Right renal cortex interstitium (tissue), 3 donors: ENCODE results near the gene ATOH8. TPM values are rescaled to one million over a fixed set of nuclear protein-coding genes. Genes with fewer than 3 reads are reported as not detected.

Source experiments
- DNase-seq, 3 donors: peaks; one replicate each; pipeline ENCODE4 v3.0.0-alpha.2; 2013; ENCODE audit warnings: low read depth in 3 of 3, low spot score in 2 of 3
- polyA plus RNA-seq, 3 donors: library from polyadenylated mRNA; unstranded; fragments of 120-200 nt; gene quantifications; one replicate each; pipeline ENCODE4 v1.2.1, GENCODE V29; 2013; ENCODE audit not compliant: insufficient read length in 3 of 3

The ATOH8 gene
- polyA plus RNA-seq, 3 donors: 11.0 to 12.9 (median 11.2) TPM

DNA sequence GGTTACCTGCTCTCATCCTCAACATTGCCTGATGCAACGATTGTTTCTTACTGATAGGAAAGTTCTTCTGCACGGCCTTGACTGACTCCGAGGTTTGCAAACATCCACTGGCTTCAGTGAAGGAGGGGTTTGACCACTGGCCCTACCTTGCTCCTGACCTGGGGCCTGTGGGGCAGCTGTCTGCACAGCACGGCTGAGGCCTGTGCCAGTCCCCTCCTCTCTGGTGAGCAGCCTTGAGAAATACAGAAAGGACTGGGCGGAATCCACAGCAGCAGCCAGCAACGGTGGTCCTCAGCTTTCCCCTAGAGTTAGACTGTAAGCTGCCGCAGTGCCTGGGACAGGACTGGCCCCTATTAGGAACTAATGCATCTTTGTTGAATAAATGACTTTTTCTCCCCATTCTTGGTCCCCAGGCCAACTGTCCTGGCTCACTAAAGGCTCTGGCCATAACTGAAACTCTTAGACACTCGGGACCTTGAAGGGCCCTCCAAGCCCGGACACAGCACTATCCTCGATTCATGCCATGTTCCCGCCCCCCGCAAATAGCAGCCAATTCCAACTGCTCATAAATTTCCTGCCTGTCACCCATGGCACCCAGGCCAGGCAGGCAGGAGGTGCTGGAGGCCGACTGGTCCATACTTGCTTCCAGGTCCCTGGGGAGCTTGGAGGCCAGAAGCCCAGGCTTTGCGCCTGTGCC lies 26.7 kb downstream of the ATOH8 start:
- DNase-seq: no peak

DNA sequence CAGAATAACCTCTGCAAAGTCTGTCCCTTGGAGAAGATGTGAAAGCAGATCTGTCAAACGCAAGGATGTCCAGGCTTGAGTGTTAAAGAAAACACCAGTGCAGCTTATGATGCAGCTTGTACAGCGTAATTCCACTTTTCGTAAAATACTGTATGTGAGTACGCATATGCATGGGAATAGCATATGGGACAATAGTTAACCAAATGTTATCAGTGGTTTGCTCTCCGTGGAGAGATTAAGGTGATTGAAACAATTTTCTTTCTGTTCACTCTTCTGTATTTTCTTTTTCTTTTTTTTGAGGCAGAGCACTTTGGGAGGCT lies 27.2 kb downstream of the ATOH8 start:
- DNase-seq: no peak

DNA sequence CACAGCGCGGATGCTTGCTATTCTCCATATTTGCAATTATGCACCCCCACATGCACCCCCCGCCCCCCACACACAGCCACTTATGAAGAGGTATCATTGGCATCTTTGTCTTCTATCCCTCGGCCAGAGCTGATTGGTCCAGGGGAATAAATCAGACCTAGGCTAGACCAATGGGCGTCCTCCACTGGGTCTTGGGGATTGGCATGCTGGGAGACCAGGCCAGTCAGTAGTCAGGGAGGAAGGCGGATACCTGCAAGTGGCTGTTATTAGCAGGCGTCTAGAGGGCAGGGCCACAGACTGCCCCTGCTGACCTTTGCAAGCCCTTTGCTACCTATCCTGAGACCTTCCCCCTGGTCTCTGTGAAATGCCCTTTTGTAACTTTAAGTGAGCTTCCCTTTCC lies 30.0 kb downstream of the ATOH8 start:
- no peak for DNase-seq

DNA sequence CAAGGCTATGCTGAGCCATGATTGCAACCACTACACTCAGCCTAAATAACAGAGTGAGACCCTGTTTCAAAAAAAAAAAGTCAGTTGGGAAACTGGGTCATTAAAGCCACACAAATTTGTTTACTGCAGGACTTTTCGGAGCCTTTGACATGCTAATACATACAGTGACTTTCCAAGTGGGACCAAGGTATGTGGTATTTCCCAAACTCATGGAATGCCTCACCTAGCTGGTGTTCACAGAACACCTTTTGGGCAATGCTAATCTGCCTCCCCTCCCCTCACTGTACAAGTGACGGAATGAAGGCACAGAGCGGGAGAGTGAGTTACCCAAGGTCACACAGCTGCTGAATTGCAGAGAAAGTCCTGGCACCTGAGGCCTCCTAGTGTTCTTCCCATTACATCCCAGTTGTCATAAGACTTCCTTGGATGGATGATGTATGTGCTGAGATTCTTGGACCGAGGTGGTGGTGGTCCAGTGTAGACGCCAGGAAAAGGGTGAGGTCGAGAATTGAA lies 30.7 kb downstream of the ATOH8 start:
- DNase-seq: no peak

DNA sequence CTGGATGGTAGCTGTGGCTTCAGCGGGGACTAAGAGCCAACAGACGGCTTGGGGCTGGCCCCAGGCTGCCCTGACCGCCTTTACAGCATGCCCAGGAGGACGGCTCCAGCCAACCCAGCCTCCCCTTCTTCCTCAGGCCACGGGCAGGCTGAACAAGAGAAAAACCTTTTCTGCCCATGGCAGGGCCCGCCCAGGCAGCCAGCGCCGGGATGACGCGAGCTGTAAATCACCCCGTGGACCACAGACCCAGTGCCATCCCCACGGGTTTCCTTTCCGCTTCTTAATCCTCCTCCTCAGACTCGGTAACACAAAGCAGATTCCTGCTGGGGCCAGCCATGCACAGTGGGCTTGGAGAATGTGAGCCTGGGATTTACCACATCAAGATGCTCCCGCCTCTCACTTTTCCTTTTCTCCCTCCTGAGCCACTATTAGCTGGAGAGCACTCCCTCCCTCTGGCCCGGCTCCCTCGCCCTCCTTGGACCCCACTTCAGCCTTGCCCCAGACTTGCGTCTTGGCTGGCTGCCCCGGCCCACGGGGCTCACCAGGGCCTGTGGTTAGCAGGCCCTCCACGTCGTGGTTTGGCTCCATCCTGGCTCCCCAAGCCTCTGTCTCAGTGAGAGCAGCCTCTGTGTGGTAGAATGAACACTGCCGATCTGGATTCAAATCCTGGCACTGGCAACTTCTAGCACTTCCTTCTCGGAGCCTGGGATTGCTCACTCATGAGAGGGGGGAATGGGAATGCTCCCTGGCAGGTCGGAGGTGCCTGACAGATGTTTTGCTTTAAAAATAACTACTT lies 31.4 kb downstream of the ATOH8 start:
- DNase-seq: no peak

DNA sequence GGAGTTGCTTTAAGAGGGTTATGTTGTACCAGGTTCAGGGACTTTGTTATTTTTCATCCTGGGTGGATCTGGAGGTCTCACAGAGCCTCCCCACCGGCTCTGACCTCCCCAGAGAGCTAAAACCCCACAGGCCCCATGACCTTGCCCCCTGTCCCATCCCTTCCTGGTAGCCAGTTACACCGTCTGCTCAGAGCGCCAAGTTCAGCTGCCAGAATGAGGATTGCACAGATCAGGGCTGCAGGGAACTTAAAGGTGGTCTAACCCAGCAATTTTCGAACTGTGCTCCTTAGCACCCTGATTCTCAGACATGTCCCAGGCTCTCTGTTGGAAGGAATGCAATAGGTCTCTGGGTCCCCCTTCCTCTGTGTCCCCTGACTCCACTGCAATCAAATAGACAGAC lies 32.1 kb downstream of the ATOH8 start:
- no peak for DNase-seq

DNA sequence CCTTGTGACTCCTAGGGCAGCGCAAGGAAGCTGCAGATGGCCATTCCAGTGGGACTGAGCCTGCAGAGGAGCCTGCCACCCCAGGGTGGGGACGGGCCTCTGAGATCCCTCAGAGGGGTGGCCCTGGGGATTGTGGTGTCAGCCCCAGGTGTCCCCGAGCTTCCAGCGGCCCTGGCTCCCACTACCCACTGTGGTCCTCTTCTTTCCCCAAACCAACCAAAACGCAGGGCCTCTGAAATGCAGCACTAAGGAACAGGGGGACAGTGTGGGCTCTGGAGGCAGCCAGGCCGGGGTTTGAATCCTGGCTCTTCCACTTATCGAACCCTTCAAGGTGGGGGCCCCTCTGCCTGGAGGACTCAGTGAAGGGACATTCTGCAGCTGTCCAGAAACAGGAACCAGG lies 32.7 kb downstream of the ATOH8 start:
- DNase-seq: no peak

DNA sequence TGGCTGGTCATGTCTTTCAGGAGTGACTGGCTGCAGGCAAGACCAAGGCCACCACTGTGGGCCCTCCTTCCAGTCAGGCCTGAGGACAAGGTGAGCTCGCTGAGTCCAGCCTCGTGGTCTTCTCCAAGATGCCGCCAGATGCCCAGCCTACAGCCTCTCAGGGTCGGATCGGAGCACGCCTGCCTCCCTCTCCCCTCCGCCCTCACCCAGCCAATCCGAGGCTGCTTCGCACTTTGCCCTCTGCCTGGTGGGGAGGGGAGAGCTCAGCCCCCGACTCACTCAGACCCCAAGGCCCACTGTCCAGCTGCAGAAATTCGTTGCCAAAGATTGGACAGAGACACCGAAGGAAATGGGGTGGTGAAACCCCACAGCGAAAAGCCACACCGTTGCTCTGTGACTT lies 33.1 kb downstream of the ATOH8 start:
- no peak for DNase-seq

DNA sequence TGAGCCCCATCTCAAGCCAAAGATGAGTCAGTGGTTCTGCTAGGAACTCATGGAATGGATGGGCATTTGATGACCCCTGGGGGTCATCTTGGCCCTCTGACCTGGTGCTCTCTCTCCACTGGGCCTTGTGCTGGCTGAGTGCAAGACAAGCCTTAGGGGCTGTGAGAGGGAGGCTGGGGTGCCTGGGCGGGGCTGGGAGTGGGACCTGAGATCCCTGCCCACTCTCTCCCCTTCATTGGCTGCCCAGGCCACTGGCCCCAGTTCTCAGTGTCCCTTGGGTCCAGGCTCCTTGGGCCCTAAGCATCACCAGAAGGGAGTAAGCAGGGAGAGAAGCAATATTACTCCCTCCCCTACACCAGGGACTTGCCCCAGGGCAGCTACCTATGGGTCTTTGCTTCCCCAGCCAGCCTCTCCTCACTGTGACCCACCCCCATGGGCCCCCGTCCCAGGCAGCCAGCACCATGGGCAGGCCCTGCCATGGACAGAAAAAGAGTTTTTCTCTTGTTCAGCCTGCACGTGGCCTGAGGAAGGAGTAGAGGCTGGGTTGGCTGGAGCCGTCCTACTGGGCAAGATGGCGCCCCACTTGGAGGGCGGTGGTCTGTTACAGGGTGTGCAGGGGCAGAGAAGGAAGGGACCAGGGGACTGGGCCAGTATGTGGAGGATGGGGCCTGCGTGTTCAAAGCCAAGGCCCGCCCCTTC lies 33.6 kb downstream of the ATOH8 start:
- no peak for DNase-seq

DNA sequence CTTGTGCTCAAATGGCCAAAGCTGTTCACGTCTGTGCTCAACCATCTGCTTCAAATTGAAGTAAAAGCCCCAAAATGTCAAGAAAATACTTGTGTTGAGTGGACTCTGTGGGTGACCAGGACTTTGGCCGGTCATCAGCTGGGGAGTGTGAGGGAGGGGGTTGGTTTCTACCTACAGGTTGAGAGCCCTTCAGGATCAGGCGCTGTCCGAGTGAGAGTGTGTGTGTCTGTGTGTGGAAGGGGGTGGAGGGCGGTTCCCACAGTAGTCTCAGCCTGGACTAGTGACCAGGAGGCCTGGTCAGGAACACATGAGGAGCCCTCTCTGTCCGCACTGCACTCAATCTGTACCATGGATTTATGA lies 34.2 kb downstream of the ATOH8 start:
- no peak for DNase-seq

DNA sequence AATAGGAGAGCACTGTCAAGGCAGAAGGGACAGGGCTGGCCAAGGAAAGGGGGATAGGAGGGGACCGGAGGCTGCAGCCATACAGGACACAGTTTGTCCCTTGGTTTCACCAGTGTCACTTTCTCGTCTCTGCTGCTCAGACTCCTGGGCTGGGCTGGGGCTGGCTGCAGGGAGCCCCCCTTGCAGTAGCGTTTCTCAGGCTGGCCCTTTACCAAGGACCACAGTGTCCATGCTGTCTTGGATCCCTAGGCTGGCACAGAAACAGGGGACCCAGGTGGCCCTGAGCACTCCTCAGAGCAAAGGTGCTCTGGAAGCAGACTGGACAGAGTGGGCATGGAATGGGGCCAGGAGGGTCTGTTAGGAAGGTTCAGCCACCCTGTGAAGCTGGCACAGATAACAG lies 34.8 kb downstream of the ATOH8 start:
- no peak for DNase-seq

DNA sequence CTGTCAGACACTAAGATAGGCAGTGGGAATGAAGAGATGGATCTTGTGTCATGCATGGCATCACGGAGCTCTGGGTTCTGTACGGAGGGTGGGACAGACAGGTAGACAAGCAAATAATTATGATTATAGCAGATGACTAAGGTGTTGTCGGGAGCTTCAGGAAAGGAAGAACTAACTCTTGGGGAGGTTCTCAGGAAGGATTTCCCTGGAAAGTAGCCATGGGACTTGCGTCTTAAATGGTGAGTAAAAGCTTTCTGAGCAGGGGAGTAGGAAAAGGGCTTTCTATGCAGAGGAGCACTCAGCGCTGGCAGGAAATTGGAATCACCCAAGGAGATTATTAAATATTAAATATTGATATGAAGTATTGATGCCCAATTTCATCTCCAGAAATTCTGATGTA lies 35.5 kb downstream of the ATOH8 start:
- no peak for DNase-seq

DNA sequence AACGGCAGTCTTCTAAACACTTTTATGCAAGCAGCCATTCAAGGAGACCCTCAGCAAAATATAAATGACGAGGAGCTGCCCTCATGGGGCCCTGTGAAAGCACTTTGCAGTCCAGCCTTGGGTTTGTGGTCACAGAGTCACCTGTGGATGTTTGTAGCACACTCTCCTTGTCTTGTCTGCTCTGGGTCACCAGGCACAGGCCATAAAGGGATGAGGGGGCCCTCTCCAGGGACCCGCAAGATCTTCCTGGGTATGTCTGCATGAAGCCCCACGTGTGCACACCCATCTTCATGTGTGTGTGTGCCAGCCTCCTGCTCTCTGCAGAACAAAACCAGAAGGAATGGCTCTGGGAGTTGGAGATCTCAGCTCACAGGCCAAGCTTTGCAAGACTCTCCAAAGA lies 36.2 kb downstream of the ATOH8 start:
- no peak for DNase-seq

DNA sequence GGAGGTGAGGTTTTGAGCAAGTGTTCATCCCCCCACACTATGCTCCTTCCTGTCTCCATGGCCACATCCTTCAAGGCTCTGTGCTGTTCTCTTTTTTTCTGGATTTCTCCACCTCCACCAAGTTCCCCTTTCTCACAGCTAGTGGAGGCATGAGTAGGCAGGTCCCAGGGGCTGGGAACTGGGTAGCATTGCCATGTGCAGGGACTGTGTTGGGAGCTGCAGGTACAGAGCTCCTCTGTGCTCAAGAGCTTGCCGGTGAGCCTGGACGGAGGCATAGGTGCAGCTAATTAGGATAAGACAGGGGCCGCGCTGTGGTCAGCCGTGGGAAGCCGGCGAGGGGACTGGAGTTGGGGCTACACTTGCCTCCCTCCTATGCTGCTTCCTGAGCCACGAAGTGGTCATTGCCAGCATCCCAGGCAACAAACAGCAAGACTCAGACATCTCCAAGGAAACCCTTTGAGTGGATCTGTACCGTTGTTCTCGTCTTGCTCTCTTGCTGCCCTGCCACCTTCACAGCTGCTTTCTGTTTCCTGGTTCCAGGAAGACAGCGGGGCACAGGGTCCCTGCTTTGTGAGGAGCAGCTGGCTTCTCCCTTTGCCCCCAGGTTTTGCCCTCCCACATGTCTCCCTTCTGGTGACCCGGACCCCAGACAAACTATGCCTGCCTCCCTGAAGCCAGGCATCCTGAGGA lies 36.9 kb downstream of the ATOH8 start:
- no peak for DNase-seq

DNA sequence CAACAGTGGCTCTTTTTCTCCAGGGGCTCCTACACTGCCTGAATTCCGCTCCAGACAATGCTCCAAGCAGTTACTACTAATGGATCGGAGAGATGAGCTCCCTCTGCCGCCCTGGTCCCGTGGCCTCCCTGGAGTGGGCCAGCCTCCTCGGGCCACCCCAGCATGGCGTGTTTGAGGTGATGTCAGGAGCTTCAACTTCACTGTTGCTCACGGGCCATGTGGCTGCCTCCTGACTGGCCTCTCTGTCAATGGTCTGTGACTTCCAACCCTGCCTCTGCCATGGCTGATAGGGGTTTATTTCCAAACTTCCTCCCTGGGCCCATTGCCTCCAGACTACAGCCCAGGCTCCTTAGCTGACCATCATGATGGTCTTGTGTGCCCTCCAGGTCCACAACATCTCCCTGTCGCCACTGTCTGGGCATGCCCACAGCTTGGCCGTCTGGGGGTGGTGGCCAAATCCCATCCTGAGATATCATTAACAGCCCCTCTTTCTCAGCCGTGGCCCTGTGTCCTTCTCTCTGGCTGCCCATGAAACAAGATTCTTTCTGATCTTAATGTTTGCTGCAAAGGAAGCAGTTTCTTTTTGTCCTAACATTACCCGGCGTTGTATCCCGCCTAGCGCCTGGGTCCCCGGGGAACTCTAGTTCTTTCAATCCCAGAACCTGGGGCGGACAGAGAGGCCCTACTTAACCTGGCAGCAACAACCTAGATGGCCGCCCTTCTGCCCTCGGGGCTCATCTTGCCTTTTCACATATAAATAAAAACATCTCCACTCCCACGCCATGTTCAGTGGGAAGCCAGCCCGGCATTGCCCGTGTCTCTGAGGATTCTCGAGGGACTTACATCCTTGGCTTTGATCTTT lies 38.1 kb downstream of the ATOH8 start:
- DNase-seq: no peak

DNA sequence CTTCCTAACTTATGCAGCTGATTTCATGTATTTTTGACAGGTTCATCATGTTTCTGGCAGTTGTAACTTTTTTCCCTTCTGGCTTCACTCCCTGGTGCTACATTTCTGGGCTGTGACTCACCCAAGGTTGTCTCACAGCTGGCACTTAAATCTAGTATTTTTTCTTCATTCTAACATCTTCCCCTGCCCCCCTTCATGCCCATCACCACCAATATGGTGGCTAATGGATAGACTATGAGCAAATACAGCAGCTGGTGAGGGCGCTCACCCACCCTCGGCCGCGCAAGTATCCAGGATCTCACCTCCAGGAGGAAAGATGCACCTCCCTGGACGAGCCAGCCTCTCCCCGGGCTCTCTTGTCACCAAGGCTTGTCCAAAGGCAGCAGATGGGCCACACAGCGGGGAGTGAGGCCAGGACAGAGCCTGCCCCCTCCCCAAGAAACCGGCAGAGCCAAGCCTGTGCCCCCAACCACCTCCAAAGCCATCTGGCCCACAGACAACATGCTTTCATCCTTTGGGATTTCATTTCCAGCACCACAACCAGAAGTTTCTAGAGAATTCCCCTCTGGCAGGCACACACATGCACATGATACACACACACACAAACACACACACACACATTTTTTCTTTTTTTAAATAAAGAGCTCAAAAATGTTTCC lies 39.1 kb downstream of the ATOH8 start:
- DNase-seq: no peak

DNA sequence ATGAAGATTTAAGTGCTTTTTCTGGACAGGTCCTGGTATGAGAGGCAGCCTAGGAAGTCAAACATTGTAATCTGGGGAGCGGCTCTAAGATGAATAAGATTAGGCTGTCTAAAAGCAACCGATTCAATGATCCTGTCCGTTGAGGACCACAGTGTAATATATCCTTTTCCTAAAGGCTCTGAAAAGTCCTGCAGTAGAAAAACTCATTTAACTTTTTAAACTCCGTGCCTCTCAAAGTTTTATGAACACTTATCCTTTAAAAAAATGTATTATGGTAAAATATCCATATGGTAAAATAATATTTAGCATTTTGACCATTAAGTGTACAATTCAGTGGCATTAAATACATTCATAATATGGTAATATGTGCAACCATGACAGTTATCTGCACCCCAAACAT lies 39.8 kb downstream of the ATOH8 start:
- DNase-seq: no peak

DNA sequence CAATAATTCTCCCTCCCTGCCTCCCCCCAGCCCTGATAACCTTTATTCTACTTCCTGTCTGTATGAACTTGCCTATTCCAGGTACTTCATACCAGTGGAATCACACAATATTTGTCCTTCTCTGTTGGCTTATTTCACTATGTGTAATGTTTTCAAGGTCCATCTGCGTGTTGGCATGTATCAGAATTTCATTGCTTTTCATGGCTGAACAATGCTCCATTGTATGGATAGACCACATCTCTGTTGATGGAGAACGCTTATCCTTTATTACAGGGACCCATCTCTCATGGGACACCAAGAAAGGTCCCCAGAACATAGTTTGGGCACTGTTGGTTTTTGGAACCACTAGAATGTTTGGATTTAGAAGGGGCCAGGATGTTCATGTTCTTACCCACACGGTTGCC lies 40.2 kb downstream of the ATOH8 start:
- no peak for DNase-seq

DNA sequence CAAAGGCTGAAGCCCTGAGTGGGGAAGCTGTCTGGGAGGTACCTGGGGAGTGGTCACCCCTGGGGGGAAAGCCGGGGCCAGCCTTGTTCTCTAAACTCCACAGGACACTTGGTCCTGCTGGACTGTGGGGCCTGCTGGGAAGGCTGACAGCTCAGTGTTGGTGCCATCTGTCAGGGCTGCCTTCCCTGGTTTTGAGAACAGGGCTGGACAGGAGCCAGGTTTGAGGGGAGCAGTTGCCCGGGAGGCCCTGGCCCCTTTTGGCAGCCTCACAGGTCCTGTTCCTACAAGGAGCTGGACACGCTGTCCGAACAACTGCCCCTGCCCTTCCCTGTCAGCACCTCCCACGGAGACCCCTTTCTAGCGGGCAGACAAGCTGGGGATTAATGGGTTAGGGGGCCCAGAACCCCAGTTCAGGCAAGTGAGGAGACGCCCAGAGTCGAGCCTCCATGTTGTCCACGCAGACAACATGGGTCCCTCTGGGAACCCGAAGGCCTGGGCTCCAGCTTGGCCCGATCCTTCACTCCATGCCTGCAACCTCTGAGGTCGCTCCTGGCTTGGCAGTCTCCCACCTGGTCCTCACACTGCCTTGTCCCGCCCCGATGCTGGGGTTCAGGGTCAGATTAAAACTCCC lies 40.8 kb downstream of the ATOH8 start:
- no peak for DNase-seq
